Activated CD8-positive, alpha-beta T cell treated with anti-CD3 and anti-CD28 coated beads, Interleukin-2, amount 10 ng/mL, durations not matched to agents 7 days and 5 days (primary cell): ENCODE data around the gene NT5DC3. TPM values are rescaled to one million over a fixed set of nuclear protein-coding genes. Genes with fewer than 3 reads are reported as not detected.

Source experiments
- ATAC-seq: fragments of 150-1000 bp; cut with Tn5 transposase; one replicate; pipeline ENCODE4 v1.10.0; 2021; ENCODE audit warnings: moderate library complexity
- CTCF ChIA-PET: fragments of 350-600 bp; sonication (Branson Sonifier 250); formaldehyde crosslinking; loops from one replicate; lab custom pipeline; 2021; ENCODE audit warnings: antibody characterized with exemption; lab: Charles Lee
- POLR2A ChIA-PET: fragments of 350-600 bp; sonication (Branson Sonifier 250); formaldehyde crosslinking; loops from one replicate; lab custom pipeline; 2021; ENCODE audit warnings: antibody characterized with exemption; lab: Charles Lee
- DNase-seq: peaks from one replicate; pipeline ENCODE4 v3.0.0-alpha.2; 2020
- H3K27ac Mint-ChIP-seq: one replicate; pipeline ENCODE4 v1.8.0; 2021; ENCODE audit warnings: mild to moderate bottlenecking, mixed read lengths
- H3K27me3 Mint-ChIP-seq: one replicate; pipeline ENCODE4 v1.8.0; 2021; ENCODE audit warnings: low read depth, mixed read lengths
- H3K36me3 Mint-ChIP-seq: one replicate; pipeline ENCODE4 v1.8.0; 2021; ENCODE audit warnings: low read depth, mixed read lengths
- H3K4me1 Mint-ChIP-seq: one replicate; pipeline ENCODE4 v1.8.0; 2021; ENCODE audit warnings: low read depth, mixed read lengths
- H3K4me3 Mint-ChIP-seq: one replicate; pipeline ENCODE4 v1.8.0; 2021; ENCODE audit warnings: mild to moderate bottlenecking, mixed read lengths
- H3K9me3 Mint-ChIP-seq: one replicate; pipeline ENCODE4 v1.8.0; 2022; ENCODE audit warnings: mixed read lengths; ENCODE audit not compliant: insufficient read depth
- total RNA-seq, 2 experiments: library from RNA; stranded (reverse); gene quantifications; one replicate each; pipeline ENCODE4 v1.2.3, GENCODE V29; 2021

The NT5DC3 gene
- total RNA-seq, 2 experiments from 2014 or later: 3.1 to 3.3 TPM

DNA sequence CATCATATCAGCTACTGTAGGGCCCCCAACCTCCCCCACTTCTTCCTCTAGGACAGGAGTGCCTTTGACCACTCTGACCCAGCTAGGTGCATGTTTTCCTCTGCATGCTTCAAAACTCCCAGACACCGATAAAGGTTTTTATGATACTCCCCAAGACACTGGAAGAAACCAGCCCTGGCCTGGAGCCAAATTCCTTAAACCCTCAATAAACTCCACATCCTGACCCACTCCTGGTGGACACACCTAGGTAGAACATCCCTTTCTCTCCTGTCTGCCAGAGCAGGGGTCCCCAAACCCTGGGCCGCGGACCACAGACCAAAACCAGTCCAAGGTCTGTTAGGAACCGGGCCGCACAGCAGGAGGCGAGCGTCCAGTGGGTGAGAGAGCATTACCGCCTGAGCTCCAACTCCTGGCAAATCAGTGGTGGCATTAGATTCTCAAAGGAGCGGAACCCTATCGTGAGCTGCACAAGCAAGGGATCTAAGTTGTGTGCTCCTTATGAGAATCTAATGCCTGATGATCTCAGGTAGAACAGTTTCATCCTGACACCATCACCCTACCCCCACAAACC is 49.6 kb downstream of the NT5DC3 start:
- ChIA-PET CTCF (no interaction called here), POLR2A (no interaction called here)
- H3K9me3 Mint-ChIP-seq: no peaks in the 10 kb centered on the region
- ATAC-seq (no peak), DNase-seq (no peak)
- no peak overlapping the region for H3K4me3 Mint-ChIP-seq
- H3K27ac Mint-ChIP-seq: no peak overlapping the region
- H3K4me1 Mint-ChIP-seq: peaks cover 8% of the 10 kb centered on the region
- H3K36me3 Mint-ChIP-seq: peaks cover 2% of the 10 kb centered on the region
- no peaks in the 10 kb centered on the region for H3K27me3 Mint-ChIP-seq

DNA sequence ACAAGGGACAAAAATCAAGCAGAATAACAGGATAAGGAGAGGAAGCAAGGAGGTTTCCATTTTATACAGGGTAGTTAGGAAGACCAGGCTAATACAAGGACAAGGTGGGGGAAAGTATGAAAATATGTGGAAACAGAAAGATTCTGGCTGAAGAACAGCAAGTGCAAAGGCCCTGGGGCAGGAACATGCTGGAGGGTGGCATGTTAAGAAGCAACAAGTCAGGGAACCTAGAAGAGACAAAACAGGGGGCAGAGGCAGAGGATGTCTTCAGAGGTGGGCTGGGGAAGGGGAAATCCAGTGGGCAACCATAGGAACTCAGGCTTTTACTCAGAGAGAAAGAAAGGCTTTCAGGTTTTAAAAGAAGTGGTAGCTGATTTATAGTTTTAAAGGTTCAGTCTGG is 54.8 kb downstream of the NT5DC3 start:
- DNase-seq: no peak
- H3K27me3 Mint-ChIP-seq: no peaks in the 10 kb centered on the region
- H3K9me3 Mint-ChIP-seq: no peaks in the 10 kb centered on the region
- H3K4me3 Mint-ChIP-seq: no peak overlapping the region
- CTCF ChIA-PET: no interaction called here
- no peaks in the 10 kb centered on the region for H3K4me1 Mint-ChIP-seq
- ATAC-seq: no peak
- H3K36me3 Mint-ChIP-seq: peaks cover 5% of the 10 kb centered on the region
- POLR2A ChIA-PET: no interaction called here
- no peak overlapping the region for H3K27ac Mint-ChIP-seq

DNA sequence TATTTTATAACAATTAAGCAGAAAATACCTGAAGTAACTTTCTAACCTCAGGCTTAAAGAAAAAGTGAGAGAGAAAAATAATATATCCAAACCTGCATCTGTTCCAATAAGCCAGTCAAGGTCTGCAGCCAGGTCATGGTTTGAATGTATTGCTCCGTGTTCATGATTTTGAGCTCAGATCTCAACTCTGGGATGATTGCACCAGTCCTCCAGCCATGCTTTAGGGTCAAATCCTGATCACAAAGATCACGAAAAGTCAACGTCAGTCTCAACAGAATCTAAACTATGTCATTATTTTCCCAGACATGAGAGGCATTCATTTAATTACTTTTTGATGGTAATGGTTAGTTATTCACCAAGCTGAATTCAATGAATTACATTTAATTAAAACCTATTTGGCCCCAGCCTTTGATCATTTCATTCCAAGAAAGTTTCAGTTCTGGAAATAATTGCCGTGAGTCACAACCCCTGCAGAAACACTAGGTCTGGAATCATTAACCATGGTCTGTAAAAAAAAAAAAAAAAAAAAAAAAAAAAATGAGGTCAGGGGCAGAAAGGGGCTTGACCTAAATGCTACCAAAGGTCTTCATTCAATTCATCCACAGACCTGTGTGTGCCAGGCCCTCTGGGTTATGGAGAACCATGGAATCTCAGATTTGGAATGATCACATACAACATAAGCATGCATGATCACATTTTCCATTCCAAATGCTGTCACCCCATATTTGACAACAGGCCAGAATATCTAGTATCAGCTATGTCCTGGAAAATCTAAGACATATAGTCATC is 55.6 kb downstream of the NT5DC3 start:
- H3K27ac Mint-ChIP-seq: no peak overlapping the region
- DNase-seq (no peak), ATAC-seq (no peak)
- H3K4me1 Mint-ChIP-seq: no peaks in the 10 kb centered on the region
- H3K27me3 Mint-ChIP-seq: no peaks in the 10 kb centered on the region
- peaks cover 5% of the 10 kb centered on the region for H3K36me3 Mint-ChIP-seq
- POLR2A ChIA-PET: no interaction called here
- CTCF ChIA-PET: no interaction called here
- H3K4me3 Mint-ChIP-seq: no peak overlapping the region
- H3K9me3 Mint-ChIP-seq: no peaks in the 10 kb centered on the region

DNA sequence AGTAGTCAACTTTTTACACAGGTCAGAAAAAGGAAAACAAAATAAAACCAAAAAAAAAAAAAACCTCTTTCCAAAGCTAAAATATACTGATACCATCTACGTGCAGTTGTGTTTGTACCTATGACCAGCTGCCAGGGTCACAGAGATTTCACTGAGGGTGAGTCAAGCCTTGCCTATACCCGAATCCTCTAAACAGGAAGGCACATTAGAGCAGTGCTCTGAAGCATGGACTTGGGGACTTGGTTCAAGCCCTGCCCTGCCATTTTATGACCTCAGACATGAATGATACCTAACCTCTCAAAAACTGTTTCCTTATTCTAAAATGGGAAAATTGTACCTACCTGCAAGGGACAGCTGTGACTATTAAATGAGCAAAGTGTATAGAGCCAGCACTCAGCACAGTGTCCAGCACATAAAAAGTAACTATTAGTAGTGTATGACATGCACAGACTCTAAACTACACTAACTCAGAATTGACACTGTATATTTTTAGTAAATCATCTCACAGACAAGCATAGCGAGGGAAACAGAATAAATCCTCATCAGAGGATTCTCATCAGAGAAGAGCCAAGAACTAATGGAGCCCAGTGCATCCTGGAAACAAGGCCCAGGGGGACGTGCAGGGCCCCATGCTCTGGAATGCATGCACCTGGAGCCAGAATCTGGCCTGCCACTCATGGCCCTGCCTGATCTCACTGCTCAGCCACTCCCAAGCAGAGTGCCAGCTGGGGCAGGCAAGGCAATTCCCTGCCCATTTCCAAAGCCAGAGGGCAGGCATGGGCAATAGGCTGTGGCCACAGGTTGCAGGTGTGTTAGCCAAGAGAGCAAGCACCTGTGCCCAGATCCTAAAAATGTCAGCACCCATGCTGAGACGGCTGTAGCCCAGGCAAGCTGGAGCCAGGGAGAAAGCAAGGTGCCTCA is 57.0 kb downstream of the NT5DC3 start:
- Mint-ChIP-seq H3K27me3 (no peaks in the 10 kb centered on the region), H3K27ac (no peak overlapping the region), H3K9me3 (no peaks in the 10 kb centered on the region), H3K4me3 (no peak overlapping the region), H3K36me3 (peaks cover 10% of the 10 kb centered on the region), H3K4me1 (no peaks in the 10 kb centered on the region)
- DNase-seq (no peak), ATAC-seq (no peak)
- CTCF ChIA-PET: no interaction called here
- POLR2A ChIA-PET: no interaction called here

DNA sequence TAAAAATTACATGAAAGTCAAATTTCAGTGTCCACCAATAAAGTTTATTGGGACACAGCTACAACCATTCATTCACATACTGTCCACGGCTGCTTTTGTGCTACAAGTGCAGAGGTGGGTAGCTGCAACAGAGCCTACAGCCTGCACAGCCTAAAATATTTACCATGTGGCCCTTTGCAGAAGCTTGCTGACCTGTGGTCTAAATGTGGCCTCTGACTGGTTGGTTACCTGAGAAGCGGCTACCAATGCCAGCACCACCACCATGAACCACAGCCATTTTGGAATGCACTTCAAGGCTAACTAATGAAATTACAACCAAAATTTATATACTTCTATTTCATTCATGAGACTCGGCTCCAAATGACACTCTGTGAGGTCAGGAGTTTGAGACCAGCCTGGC is 58.6 kb downstream of the NT5DC3 start:
- H3K9me3 Mint-ChIP-seq: no peaks in the 10 kb centered on the region
- H3K36me3 Mint-ChIP-seq: peaks cover 12% of the 10 kb centered on the region
- ChIA-PET POLR2A (no interaction called here), CTCF (no interaction called here)
- H3K4me1 Mint-ChIP-seq: no peaks in the 10 kb centered on the region
- DNase-seq (no peak), ATAC-seq (no peak)
- H3K27me3 Mint-ChIP-seq: no peaks in the 10 kb centered on the region
- H3K27ac Mint-ChIP-seq: no peak overlapping the region
- H3K4me3 Mint-ChIP-seq: no peak overlapping the region

DNA sequence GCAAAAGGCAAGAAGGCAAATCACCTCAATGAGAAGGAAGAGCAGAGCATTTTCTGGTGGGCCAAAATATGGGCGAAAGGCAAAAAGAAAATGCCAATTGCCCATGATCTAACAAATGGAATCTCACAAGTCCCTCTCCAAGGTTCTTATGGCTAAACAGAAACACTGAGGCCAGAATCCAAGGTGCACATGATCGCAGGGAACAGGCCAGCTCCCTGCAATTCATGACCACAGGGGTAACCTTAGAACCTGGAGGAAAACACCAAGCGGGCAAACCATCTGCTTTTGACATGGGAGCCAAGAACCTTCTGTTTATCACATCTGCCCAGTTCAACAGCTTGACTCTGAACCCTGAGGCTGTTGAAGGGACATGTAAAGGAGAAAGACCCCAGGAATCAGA is 60.0 kb downstream of the NT5DC3 start:
- Mint-ChIP-seq H3K27me3 (no peaks in the 10 kb centered on the region), H3K4me1 (no peaks in the 10 kb centered on the region), H3K27ac (no peak overlapping the region), H3K9me3 (no peaks in the 10 kb centered on the region), H3K4me3 (no peak overlapping the region), H3K36me3 (peaks cover 11% of the 10 kb centered on the region)
- ChIA-PET CTCF (interaction anchor here (0.9 kb wide), 1 partner anchor 47 kb away, joined by 3 read pairs; no protein-coding TSS in a partner anchor), POLR2A (no interaction called here)
- DNase-seq: no peak
- ATAC-seq: no peak

DNA sequence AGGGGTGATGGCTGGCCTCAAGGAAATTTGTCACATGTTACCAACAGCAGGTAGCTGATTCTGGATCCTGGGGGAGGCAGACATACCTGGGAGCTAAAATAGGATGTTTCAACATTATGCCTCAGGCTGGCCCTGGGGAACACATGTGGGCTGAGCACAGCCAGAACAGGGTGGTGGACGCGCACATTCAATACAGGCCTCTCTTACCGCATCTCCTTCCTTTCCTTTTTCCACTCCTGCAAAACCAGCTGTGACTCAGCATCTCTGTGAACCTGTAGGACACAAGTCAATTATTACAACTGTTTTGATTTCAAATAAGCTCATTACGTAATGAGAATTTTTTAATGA is 61.0 kb downstream of the NT5DC3 start:
- DNase-seq (no peak), ATAC-seq (no peak)
- no peak overlapping the region for H3K27ac Mint-ChIP-seq
- peaks cover 11% of the 10 kb centered on the region for H3K36me3 Mint-ChIP-seq
- CTCF ChIA-PET: no interaction called here
- H3K4me1 Mint-ChIP-seq: no peaks in the 10 kb centered on the region
- no peak overlapping the region for H3K4me3 Mint-ChIP-seq
- no peaks in the 10 kb centered on the region for H3K27me3 Mint-ChIP-seq
- POLR2A ChIA-PET: no interaction called here
- H3K9me3 Mint-ChIP-seq: no peaks in the 10 kb centered on the region

DNA sequence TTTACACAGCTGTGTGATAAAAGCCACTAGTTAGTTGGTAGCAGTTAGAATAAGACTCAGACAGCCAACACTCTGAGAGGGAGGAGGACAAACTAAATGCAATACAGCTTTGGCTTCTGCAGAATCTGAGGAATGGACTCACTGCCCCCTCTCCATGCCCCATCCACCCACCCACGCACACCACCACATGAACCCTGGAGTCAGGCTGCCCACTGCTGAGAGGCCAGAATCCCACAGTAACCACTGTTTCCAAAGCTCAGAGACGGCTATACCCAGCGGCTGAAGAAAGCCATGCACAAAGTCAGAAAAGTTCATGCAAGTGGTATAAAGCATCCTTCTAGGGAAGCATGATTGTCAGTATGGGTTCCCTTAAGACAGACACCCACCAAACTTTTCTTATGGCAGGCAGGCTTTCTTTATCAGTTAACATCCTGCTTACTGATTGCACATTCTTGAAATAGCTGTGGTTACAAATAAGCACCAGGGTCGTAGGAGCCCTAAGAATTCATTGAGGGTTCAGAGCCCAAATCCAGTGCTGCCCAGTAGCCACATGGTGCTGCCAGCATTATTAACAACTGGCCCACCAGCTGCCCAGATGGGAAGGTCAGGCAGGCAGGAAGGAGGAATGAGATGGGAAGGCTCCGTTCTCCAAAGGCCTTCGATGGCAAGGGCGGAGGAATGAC is 61.5 kb downstream of the NT5DC3 start:
- H3K4me3 Mint-ChIP-seq: no peak overlapping the region

DNA sequence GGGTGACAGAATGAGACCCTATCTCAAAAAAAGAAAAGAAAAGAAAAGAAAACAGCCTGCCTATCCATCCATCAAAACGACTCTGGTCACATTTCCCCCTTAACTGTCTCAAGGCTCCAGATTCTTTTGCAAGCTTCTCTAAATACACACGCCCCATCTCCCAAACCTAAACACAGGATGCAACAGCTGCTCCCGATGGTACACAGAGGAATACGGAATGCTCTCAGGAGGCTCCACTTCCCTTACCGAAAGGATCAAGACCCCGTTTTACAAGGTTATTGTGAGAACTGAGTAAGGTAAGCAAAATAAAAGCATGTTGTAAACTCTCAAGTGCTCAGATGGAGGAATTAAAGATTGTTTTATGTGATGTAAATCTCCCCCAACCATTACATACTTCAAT is 62.3 kb downstream of the NT5DC3 start:
- no peaks in the 10 kb centered on the region for H3K9me3 Mint-ChIP-seq
- H3K4me1 Mint-ChIP-seq: no peaks in the 10 kb centered on the region
- H3K27me3 Mint-ChIP-seq: no peaks in the 10 kb centered on the region
- DNase-seq (no peak), ATAC-seq (no peak)
- CTCF ChIA-PET: no interaction called here
- no peak overlapping the region for H3K27ac Mint-ChIP-seq
- H3K36me3 Mint-ChIP-seq: peaks cover 11% of the 10 kb centered on the region
- POLR2A ChIA-PET: no interaction called here
- no peak overlapping the region for H3K4me3 Mint-ChIP-seq

More for the DNA sequence above, 61.5 kb downstream of the NT5DC3 start:
- ATAC-seq (no peak), DNase-seq (no peak)
- ChIA-PET POLR2A (no interaction called here), CTCF (no interaction called here)
- Mint-ChIP-seq H3K27me3 (no peaks in the 10 kb centered on the region), H3K27ac (no peak overlapping the region), H3K36me3 (peaks cover 11% of the 10 kb centered on the region), H3K9me3 (no peaks in the 10 kb centered on the region), H3K4me1 (no peaks in the 10 kb centered on the region)

DNA sequence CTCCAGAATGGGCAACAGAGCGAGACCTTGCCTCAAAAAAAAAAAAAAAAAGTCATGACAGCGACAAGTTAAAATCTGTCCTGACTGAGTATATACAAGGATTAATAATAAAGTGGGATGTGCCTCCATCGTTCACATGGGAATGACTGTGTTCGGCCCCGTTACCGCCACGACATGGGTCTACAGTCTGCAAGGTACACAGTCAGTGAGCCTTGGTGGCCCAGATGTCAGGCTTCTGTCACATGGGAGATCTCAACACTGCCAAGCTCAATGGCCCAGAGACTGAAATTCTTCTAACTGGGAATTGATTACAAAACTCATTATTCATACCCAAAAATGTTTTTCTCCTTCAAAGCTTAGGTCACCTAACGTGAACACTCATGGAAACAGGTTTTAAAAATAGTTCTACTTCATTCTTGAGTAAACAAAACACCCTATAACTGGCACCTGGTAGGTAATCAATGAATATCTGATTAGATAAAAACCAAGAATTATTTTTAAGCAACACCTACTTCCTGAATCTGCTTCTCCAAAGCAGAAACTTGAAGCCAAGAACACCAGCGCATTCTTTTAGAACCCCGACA is 66.0 kb downstream of the NT5DC3 start:
- DNase-seq (no peak), ATAC-seq (no peak)
- Mint-ChIP-seq H3K27ac (no peak overlapping the region), H3K4me3 (no peak overlapping the region), H3K36me3 (peaks cover 8% of the 10 kb centered on the region), H3K27me3 (no peaks in the 10 kb centered on the region), H3K9me3 (no peaks in the 10 kb centered on the region), H3K4me1 (no peaks in the 10 kb centered on the region)
- POLR2A ChIA-PET: interaction anchor here (0.7 kb wide), 1 partner anchor 1551 kb away, joined by 3 read pairs; no protein-coding TSS in a partner anchor
- CTCF ChIA-PET: no interaction called here

DNA sequence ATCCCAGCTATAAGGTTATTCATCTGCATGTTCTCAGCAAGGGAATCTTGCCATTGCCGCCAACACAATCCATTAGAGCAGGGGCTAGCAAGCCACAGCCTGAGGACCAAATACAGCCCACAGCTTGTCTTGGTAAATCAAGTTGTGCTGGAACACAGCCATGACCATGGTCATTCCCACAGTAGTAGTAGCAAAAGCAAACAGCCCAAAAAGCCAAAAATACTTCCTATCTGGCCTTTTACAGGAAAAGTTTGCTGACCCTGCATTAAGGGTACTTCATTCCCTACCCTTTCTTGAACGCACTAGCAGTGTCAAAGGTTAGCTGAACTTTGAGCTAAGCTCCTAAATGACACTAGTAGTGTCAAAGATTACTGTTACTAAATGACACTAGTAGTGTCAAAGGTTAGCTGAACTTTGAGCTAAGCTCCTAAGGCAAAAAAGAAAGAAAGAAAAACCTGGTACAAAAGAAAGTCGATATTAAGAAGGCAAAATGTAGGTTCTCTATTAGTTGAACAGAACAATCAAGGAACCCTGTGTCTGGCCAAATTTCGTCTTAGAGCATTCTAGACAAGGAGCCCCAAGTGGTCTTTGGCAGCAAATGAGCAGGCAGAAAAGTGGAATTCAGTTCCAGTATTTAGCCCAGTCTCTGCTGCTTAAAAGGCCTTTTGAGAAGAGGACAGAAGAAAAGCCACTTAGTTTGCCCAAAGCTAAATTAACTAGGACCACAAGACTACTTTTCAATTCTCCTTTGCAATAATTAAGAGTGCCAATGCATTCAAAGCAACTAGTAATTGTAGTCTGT is 67.7 kb downstream of the NT5DC3 start:
- ChIA-PET POLR2A (interaction anchor here (0.8 kb wide), 1 partner anchor 67 kb away, joined by 3 read pairs; no protein-coding TSS in a partner anchor), CTCF (no interaction called here)
- Mint-ChIP-seq H3K4me3 (no peak overlapping the region), H3K4me1 (no peaks in the 10 kb centered on the region), H3K36me3 (peaks cover 2% of the 10 kb centered on the region), H3K27ac (no peak overlapping the region), H3K27me3 (no peaks in the 10 kb centered on the region), H3K9me3 (no peaks in the 10 kb centered on the region)
- ATAC-seq (no peak), DNase-seq (no peak)
